ENCODE measurements around the gene OXLD1. TPM values are rescaled to one million over a fixed set of nuclear protein-coding genes. Genes with fewer than 3 reads are reported as not detected.

OXLD1 gene
- total RNA-seq = 10 to 100 TPM; 53.0 to 56.1 TPM

GRCh38 chr17:81666342-81667191, at the start of gene OXLD1, which contains the start of gene CCDC137:
OXLD1 (minus strand) TSS chr17:81666605; CDS start chr17:81666577, 28 bp downstream.
CCDC137 (plus strand) TSS chr17:81666737; CDS start chr17:81666767, 30 bp downstream.
- Mint-ChIP-seq H3K4me3 (peak within 1 kb of the TSS; percentile 98), H3K27me3 (no peaks in the 10 kb centered on the region), H3K36me3 (peaks cover 52% of the 10 kb centered on the region), H3K9me3 (no peaks in the 10 kb centered on the region), H3K27ac (peak within 1 kb of the TSS; percentile 99), H3K4me1 (peaks cover 37% of the 10 kb centered on the region)
- DNase-seq = peak; percentile 96

- H3K27me3 Mint-ChIP-seq = no peaks in the 10 kb centered on the region
- H3K4me1 Mint-ChIP-seq = peaks cover 15% of the 10 kb centered on the region
- H3K4me3 Mint-ChIP-seq = no peak overlapping the region
- no peak overlapping the region for H3K27ac Mint-ChIP-seq
- H3K36me3 Mint-ChIP-seq = peaks cover 5% of the 10 kb centered on the region
- no peak for DNase-seq
- no peaks in the 10 kb centered on the region for H3K9me3 Mint-ChIP-seq
Measured at GRCh38 chr17:81715107-81715871, 48.9 kb upstream of the OXLD1 start.

- H3K4me1 Mint-ChIP-seq = peaks cover 21% of the 10 kb centered on the region
- peaks cover 9% of the 10 kb centered on the region for H3K36me3 Mint-ChIP-seq
- H3K9me3 Mint-ChIP-seq = no peaks in the 10 kb centered on the region
- no peak overlapping the region for H3K27ac Mint-ChIP-seq
- no peaks in the 10 kb centered on the region for H3K27me3 Mint-ChIP-seq
- no peak for DNase-seq
- H3K4me3 Mint-ChIP-seq = no peak overlapping the region
Measured at GRCh38 chr17:81714412-81715106, 48.2 kb upstream of the OXLD1 start.

GRCh38 chr17:81713556-81714411, 47.4 kb upstream of the OXLD1 start:
- H3K27ac Mint-ChIP-seq = no peak overlapping the region

GRCh38 chr17:81713004-81713555, 46.7 kb upstream of the OXLD1 start:
- H3K9me3 Mint-ChIP-seq = no peaks in the 10 kb centered on the region
- peaks cover 8% of the 10 kb centered on the region for H3K36me3 Mint-ChIP-seq
- peaks cover 25% of the 10 kb centered on the region for H3K4me1 Mint-ChIP-seq
- H3K4me3 Mint-ChIP-seq = peak overlapping the region; percentile 90
- H3K27ac Mint-ChIP-seq = peak overlapping the region; percentile 85
- no peak for DNase-seq
- no peaks in the 10 kb centered on the region for H3K27me3 Mint-ChIP-seq

More at GRCh38 chr17:81713556-81714411, 47.4 kb upstream of the OXLD1 start:
- Mint-ChIP-seq H3K4me3 (peak overlapping the region; percentile 90), H3K4me1 (peaks cover 24% of the 10 kb centered on the region), H3K27me3 (no peaks in the 10 kb centered on the region), H3K36me3 (peaks cover 8% of the 10 kb centered on the region), H3K9me3 (no peaks in the 10 kb centered on the region)
- DNase-seq = no peak

GRCh38 chr17:81712468-81713003, 46.1 kb upstream of the OXLD1 start:
- Mint-ChIP-seq H3K4me3 (peak overlapping the region; percentile 90), H3K4me1 (peaks cover 25% of the 10 kb centered on the region), H3K36me3 (peaks cover 8% of the 10 kb centered on the region), H3K27ac (peak overlapping the region; percentile 85), H3K27me3 (no peaks in the 10 kb centered on the region), H3K9me3 (no peaks in the 10 kb centered on the region)
- no peak for DNase-seq

GRCh38 chr17:81711814-81712467, 45.5 kb upstream of the OXLD1 start, which contains the start of gene SLC25A10:
SLC25A10 (plus strand) TSS chr17:81712284; CDS start chr17:81712427, 143 bp downstream.
- Mint-ChIP-seq H3K27me3 (no peaks in the 10 kb centered on the region), H3K36me3 (peaks cover 11% of the 10 kb centered on the region), H3K9me3 (no peaks in the 10 kb centered on the region), H3K27ac (peak within 1 kb of the TSS; percentile 85), H3K4me1 (peaks cover 25% of the 10 kb centered on the region), H3K4me3 (peak within 1 kb of the TSS; percentile 90)
- DNase-seq = peak; percentile 91

GRCh38 chr17:81710514-81711308, 44.3 kb upstream of the OXLD1 start:
- H3K4me3 Mint-ChIP-seq = peak overlapping the region; percentile 78
- peaks cover 20% of the 10 kb centered on the region for H3K36me3 Mint-ChIP-seq
- H3K27ac Mint-ChIP-seq = peak overlapping the region; percentile 77
- peak; percentile 40 for DNase-seq
- peaks cover 28% of the 10 kb centered on the region for H3K4me1 Mint-ChIP-seq
- no peaks in the 10 kb centered on the region for H3K27me3 Mint-ChIP-seq
- no peaks in the 10 kb centered on the region for H3K9me3 Mint-ChIP-seq

GRCh38 chr17:81708739-81709185, 42.4 kb upstream of the OXLD1 start:
- peaks cover 34% of the 10 kb centered on the region for H3K36me3 Mint-ChIP-seq
- H3K27ac Mint-ChIP-seq = no peak overlapping the region
- DNase-seq = no peak

GRCh38 chr17:81707725-81708646, 41.6 kb upstream of the OXLD1 start:
- Mint-ChIP-seq H3K27me3 (no peaks in the 10 kb centered on the region), H3K4me3 (no peak overlapping the region), H3K4me1 (peaks cover 36% of the 10 kb centered on the region), H3K9me3 (no peaks in the 10 kb centered on the region), H3K27ac (no peak overlapping the region), H3K36me3 (peaks cover 36% of the 10 kb centered on the region)
- DNase-seq = no peak

More at GRCh38 chr17:81708739-81709185, 42.4 kb upstream of the OXLD1 start:
- Mint-ChIP-seq H3K27me3 (no peaks in the 10 kb centered on the region), H3K9me3 (no peaks in the 10 kb centered on the region), H3K4me1 (peaks cover 40% of the 10 kb centered on the region), H3K4me3 (no peak overlapping the region)

GRCh38 chr17:81706757-81707624, 40.6 kb upstream of the OXLD1 start:
- Mint-ChIP-seq H3K27ac (no peak overlapping the region), H3K4me3 (no peak overlapping the region), H3K27me3 (no peaks in the 10 kb centered on the region), H3K36me3 (peaks cover 41% of the 10 kb centered on the region), H3K9me3 (no peaks in the 10 kb centered on the region), H3K4me1 (peaks cover 36% of the 10 kb centered on the region)
- no peak for DNase-seq
